Fibroblast of peridontal ligament (primary cell): ENCODE data around the gene CTCF.

Experiments
- DNase-seq: peaks from one replicate; pipeline ENCODE4 v3.0.0-alpha.2; 2010; ENCODE audit errors: extremely low read depth

Gene CTCF

GRCh38 chr16:67548265-67549126, 13.8 kb upstream of the CTCF start:
- no peak for DNase-seq

DNA sequence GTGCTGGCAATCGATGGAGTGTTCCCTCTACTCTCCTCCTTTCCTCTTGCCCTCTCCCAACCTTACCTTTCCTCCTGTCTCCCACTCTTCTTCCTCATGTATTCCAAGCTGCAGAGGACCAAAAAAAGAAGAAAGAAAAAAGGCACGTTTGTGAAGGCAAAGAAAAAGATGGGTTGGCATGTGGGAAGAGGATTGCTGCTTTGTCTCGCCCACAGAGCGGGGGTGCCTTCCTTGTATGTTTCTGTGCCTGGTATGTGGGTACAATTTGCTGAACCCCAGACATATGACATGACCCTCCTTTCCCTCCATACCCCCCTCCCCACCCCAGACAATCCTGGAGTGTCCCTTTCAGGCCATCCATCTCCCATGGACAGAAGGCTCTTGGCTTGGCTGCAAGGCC, 13.1 kb upstream of the CTCF start:
- DNase-seq = no peak

GRCh38 chr16:67549936-67550335, 12.4 kb upstream of the CTCF start:
- no peak for DNase-seq

- no peak for DNase-seq
Measured at GRCh38 chr16:67551091-67551490, 11.2 kb upstream of the CTCF start.

GRCh38 chr16:67551972-67552371, 10.4 kb upstream of the CTCF start:
- DNase-seq = no peak

DNA sequence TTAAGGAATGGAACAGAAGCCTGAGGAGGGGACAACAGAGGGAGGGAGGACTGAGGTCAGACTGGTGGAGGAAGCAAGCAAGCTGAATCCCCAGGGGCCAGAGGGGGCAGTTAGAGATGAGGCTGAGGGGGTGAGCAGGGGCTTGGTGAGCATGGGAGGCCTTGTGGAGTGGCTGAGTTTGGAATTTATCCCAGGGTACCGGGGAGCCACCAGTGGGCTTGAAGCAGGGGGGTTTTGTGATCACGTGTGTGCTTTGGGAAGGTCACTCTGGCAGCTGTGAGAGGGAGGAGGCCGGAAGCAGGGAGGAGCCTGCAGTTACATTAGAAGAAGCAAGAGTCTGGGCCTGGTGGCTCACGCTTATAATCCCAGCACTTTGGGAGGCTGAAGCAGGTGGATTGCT, 9.8 kb upstream of the CTCF start:
- DNase-seq = no peak

DNA sequence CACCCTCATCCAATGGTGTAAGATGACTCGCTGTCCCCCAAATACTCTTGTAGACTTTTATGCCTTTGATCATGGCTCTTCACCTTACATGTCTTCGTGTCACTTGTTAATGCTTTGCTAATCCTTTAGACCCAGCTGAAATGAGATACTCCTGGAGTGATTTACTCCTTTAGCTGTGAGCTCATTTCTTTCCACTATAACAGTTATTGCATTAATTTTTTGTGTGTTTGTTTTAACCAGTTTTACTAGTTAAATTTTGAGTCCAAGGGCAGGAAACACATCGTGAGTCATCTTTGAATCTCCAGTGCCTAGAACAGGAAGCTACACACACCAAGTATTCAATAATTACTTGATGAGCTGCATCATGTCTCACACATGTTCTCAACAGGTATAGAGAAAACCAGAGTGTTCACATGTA, 6.5 kb upstream of the CTCF start:
- DNase-seq = peak; percentile 43

DNA sequence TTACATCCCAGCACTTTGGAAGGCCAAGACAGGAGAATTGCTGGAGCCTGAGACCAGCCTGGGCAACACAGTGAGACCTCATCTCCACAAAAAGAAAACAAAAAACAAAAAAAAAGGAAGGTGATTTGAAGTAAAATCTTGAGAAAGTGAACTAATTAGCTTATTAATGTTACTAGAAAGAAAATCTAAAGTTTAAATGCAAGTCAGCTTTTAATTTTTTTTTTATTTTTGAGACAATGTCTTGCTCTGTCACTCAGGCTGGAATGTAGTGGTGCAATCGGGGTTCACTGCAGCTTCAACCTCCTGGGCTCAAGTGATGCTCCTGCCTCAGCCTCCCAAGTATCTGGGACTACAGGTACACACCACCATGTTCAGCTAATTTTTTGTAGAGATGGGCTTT, 3.5 kb upstream of the CTCF start:
- no peak for DNase-seq

DNA sequence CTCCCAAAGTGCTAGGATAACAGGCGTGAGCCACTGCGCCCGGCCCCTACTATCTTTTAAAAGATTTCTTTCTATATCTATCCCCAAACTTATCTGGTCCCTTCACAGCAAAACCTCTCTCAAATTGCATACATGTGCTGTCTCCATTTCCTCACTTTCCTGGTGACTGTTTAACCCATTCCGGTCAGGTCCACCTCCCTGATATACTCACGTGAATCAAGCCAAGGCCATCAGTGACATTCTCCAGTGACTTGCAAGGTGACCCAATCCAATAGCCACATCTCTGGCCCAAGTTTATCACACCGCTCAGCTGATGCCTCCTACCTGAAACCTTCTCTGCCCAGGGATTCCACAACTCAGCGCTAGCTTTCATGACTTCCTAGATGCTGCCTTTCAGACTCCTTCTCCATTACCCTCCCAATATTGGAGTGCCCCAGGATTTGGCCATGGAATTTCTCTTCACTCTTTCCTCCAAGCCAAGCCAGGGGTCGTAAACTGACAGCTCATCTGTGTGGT, 1.4 kb upstream of the CTCF start:
- no peak for DNase-seq

GRCh38 chr16:67561501-67561823, 864 bp upstream of the CTCF start:
- no peak for DNase-seq

- DNase-seq = peak; percentile 92
Measured at GRCh38 chr16:67561824-67562525, 351 bp upstream of the CTCF start.

DNA sequence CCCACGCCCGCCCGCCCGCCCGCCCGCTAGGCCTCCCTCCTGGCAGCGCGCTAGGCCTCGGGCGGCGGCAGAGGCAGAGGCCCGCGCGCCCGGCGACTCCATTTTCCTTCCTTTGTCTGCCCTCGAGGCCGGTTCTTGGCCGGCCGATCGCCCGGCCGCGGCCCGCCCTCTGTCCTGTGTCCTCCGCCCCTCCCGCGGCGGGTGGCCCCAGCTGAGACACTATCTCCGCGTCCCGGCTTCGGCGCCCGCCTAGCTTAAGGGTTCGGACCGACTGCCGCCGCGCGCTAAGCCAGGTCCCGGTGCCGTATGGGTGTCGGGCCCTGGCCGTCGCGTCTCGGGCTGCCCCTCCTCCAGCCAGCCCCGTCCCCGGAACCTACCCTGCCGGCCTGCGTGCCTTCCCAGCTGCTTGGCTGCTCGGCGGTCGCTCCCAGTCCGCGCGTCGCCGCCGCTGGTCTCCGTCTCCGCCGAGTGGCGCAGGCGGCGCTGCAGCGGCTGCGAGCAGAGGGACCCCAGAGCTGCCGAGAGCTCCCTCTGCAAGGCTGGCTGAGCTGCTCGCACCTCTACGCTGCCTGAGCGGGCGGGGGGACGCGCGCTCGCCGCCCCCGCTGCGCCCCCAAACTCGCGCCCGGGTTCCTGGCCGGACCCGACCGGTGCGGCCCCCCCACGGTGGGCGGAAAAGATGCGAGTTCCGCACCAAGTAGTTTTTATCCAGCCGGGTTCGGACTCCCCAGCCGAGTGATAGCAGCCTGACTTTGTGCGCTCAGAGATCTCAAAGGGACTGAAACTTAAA, 787 bp downstream of the CTCF start:
- peak; percentile 33 for DNase-seq

- peak; percentile 83 for DNase-seq
Measured at GRCh38 chr16:67563708-67564468, 1.6 kb downstream of the CTCF start.

GRCh38 chr16:67565470-67566100, 3.3 kb downstream of the CTCF start:
- DNase-seq = no peak

DNA sequence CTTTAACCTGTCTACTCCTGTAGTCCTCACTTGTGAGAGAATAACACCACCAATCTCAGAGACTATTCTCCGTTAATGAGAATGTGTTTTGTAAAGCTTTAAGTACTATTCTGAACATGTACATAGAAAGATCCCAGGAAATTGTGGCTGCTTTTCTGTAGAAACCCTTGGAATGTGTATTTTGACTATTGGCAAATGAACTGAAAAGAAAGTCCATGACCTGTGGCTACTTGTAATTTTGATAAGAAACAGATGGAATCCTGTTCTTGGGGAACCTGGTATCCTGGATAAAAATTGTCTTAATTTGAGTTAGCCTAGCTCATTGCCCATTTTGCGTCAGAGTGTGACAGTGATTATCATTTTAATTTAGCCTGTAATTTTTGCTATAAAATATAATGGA, 9.1 kb downstream of the CTCF start:
- DNase-seq = peak; percentile 80

DNA sequence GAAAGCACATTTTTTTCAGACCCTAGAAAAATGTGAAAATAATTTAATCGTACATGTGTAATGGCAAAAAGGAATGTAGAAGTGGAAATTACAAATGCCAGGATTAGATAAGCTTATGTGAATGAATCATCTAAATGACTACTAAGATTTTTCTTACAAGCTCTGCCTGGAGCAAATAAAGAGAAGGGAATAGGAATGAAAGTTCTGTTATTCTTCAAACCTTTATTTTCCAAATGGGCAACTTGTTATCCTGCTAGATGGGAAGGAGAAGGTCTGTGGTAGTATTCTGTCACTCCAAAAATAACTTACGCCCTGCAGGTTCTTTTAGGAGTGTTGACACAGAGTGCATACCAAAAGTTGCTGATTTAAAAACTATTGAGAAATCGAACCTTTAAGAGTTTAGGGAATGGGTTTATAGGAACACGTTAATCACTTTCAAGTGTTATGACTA, 9.7 kb downstream of the CTCF start:
- DNase-seq = peak; percentile 75

GRCh38 chr16:67579686-67580085, 17.4 kb downstream of the CTCF start:
- no peak for DNase-seq

GRCh38 chr16:67580202-67580601, 17.9 kb downstream of the CTCF start:
- DNase-seq = no peak

DNA sequence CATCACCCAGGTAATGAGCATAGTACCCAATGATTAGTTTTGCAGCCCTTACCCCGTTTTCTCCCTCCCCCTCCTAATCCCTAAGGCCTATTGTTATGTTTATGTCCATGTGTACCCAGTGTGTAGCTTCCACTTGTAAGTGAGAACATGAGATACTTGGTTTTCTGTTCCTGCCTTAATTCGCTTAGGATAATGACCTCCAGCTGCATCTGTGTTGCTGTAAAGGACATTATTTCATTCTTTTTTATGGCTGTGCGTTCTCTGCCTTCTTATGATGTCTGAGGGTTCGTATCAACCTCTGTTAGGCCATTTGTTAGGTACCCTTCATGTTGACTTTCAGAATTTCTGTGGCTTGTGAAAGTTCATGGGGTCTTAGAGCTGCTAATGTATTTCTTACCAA, 31.0 kb downstream of the CTCF start:
- peak; percentile 16 for DNase-seq

GRCh38 chr16:67593701-67594100, 31.4 kb downstream of the CTCF start:
- no peak for DNase-seq
